Measurements from ENCODE around the gene SHROOM2.

DNA sequence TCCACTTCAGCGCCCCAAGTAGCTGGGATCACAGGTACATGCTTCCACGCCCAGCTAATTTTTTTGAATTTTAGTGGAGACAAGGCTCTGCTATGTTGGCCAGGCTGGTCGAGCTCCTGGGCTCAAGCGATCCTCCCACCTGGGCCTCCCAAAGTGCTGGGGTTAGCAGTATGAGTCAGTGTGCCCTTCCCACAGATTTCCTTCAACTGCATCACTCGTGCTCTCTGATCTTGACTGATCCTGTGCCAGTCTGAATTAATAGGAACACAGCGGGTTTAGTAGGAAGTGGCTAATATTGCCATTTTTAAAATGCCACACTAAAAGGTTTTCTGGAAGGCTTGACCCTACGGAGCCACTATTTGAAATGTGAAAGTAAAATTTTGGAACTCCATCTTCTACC, 4.3 kb upstream of the SHROOM2 start:
- TF ChIP-seq SIN3A (IDR thresholded peaks at IDR 0.05; ENCODE audit: borderline replicate concordance, insufficient read depth, low read length) (no peak), POLR2AphosphoS5 (IDR thresholded peaks at IDR 0.05; ENCODE audit: low read depth, low read length) (no peak), TAF1 (IDR thresholded peaks at IDR 0.05; ENCODE audit: borderline replicate concordance, insufficient read depth, low read length) (no peak)
- TF ChIP-seq, protein P1, sequence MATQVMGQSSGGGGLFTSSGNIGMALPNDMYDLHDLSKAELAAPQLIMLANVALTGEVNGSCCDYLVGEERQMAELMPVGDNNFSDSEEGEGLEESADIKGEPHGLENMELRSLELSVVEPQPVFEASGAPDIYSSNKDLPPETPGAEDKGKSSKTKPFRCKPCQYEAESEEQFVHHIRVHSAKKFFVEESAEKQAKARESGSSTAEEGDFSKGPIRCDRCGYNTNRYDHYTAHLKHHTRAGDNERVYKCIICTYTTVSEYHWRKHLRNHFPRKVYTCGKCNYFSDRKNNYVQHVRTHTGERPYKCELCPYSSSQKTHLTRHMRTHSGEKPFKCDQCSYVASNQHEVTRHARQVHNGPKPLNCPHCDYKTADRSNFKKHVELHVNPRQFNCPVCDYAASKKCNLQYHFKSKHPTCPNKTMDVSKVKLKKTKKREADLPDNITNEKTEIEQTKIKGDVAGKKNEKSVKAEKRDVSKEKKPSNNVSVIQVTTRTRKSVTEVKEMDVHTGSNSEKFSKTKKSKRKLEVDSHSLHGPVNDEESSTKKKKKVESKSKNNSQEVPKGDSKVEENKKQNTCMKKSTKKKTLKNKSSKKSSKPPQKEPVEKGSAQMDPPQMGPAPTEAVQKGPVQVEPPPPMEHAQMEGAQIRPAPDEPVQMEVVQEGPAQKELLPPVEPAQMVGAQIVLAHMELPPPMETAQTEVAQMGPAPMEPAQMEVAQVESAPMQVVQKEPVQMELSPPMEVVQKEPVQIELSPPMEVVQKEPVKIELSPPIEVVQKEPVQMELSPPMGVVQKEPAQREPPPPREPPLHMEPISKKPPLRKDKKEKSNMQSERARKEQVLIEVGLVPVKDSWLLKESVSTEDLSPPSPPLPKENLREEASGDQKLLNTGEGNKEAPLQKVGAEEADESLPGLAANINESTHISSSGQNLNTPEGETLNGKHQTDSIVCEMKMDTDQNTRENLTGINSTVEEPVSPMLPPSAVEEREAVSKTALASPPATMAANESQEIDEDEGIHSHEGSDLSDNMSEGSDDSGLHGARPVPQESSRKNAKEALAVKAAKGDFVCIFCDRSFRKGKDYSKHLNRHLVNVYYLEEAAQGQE (IDR thresholded peaks at IDR 0.05; ENCODE audit: insufficient read depth in 1 of 2, low read depth in 2 of 2, low read length in 2 of 2) = no peak

Measured in PFSK-1 (cell line).